IMR-90 (cell line): Measurements from ENCODE around the gene CAMK4. TPM values are rescaled to one million over a fixed set of nuclear protein-coding genes. Genes with fewer than 3 reads are reported as not detected.

ENCODE experiments used
- ATAC-seq: fragments of 200-7000 bp; cut with Tn5 transposase; 2 replicates; pipeline ENCODE4 v1.9.1; 2020; ENCODE audit warnings: low read depth, mild to moderate bottlenecking, moderate library complexity
- BruUV-seq: library from RNA; stranded (reverse); fragments of 400-500 nt; replicated peaks from 2 replicates; lab custom pipeline; 2021; lab: Mats Ljungman, UMichigan
- CTCF ChIA-PET: fragments of 300-600 bp; formaldehyde crosslinking; extraction: SDS; loops from one replicate; lab custom pipeline; 2021; ENCODE audit warnings: antibody characterized with exemption; lab: Yijun Ruan, JAX
- POLR2A ChIA-PET: fragments of 300-600 bp; sonication (Branson Sonifier 250); formaldehyde crosslinking; loops from one replicate; lab custom pipeline; 2022; ENCODE audit warnings: antibody characterized with exemption; ENCODE audit not compliant: unreplicated experiment; lab: Charles Lee
- DNase-seq: peaks from one replicate; pipeline ENCODE4 v3.0.0; 2013
- H2AFZ ChIP-seq: replicated peaks from 2 replicates; pipeline ENCODE3; 2013; ENCODE audit warnings: low read length, mild to moderate bottlenecking; ENCODE audit not compliant: poor library complexity
- H2AK5ac ChIP-seq: 2 replicates; pipeline ENCODE4 v1.6.1; 2013; ENCODE audit warnings: low read depth, low read length, inconsistent platforms
- H2AK9ac ChIP-seq: replicated peaks from 2 replicates; pipeline ENCODE3; 2013; ENCODE audit warnings: mild to moderate bottlenecking, low read depth, low read length, moderate library complexity; ENCODE audit not compliant: poor library complexity
- H2BK120ac ChIP-seq: 2 replicates; pipeline ENCODE4 v1.6.1; 2013; ENCODE audit warnings: low read depth, low read length, inconsistent platforms
- H2BK15ac ChIP-seq: 3 replicates; pipeline ENCODE4 v1.6.1; 2013; ENCODE audit warnings: low read depth, low read length, inconsistent platforms
- H2BK20ac ChIP-seq: 2 replicates; pipeline ENCODE4 v1.6.1; 2013; ENCODE audit warnings: low read depth, mild to moderate bottlenecking, inconsistent platforms, low read length, moderate library complexity
- H2BK5ac ChIP-seq: 2 replicates; pipeline ENCODE4 v1.6.1; 2013; ENCODE audit warnings: mild to moderate bottlenecking, low read depth, low read length, inconsistent platforms; ENCODE audit not compliant: poor library complexity, severe bottlenecking
- H3K14ac ChIP-seq: replicated peaks from 2 replicates; pipeline ENCODE4 v1.6.1; 2013; ENCODE audit warnings: low read depth, low read length, inconsistent platforms
- H3K18ac ChIP-seq: 2 replicates; pipeline ENCODE4 v1.6.1; 2013; ENCODE audit warnings: low read depth, low read length, control low read depth
- H3K23ac ChIP-seq: 2 replicates; pipeline ENCODE4 v1.6.1; 2013; ENCODE audit warnings: low read depth, low read length, inconsistent platforms
- H3K27ac ChIP-seq: 2 replicates; pipeline ENCODE4 v1.5.1; 2013; ENCODE audit warnings: mild to moderate bottlenecking, control low read depth, low read length; ENCODE audit not compliant: insufficient read depth
- H3K27me3 ChIP-seq: 2 replicates; pipeline ENCODE4 v1.6.1; 2013; ENCODE audit warnings: low read length; ENCODE audit not compliant: control insufficient read depth, insufficient read depth
- H3K36me3 ChIP-seq: 2 replicates; pipeline ENCODE4 v1.6.1; 2013; ENCODE audit warnings: low read length, mixed read lengths; ENCODE audit not compliant: control insufficient read depth, insufficient read depth
- H3K4ac ChIP-seq: 2 replicates; pipeline ENCODE4 v1.6.1; 2013; ENCODE audit warnings: low read depth, low read length, inconsistent platforms
- H3K4me1 ChIP-seq: 2 replicates; pipeline ENCODE4 v1.6.1; 2013; ENCODE audit warnings: low read length, mixed read lengths; ENCODE audit not compliant: control insufficient read depth, insufficient read depth
- H3K4me2 ChIP-seq: 2 replicates; pipeline ENCODE4 v1.6.1; 2013; ENCODE audit warnings: low read depth, mild to moderate bottlenecking, control low read depth, low read length, moderate library complexity
- H3K4me3 ChIP-seq: 2 replicates; pipeline ENCODE4 v1.5.1; 2013; ENCODE audit warnings: low read depth, mild to moderate bottlenecking, control low read depth, low read length, moderate library complexity; ENCODE audit not compliant: insufficient read depth
- H3K56ac ChIP-seq: 2 replicates; pipeline ENCODE4 v1.6.1; 2013; ENCODE audit warnings: low read length, inconsistent platforms; ENCODE audit not compliant: insufficient read depth; ENCODE audit errors: extremely low read depth
- H3K79me1 ChIP-seq, 2 experiments: 2 replicates each; pipeline ENCODE4 v1.6.1; 2013; ENCODE audit warnings: low read length in 2 of 2, inconsistent platforms in 1 of 2, low read depth in 1 of 2
- H3K9ac ChIP-seq: 2 replicates; pipeline ENCODE4 v1.6.1; 2013; ENCODE audit warnings: low read depth, low read length, control low read depth
- H3K9me1 ChIP-seq: 2 replicates; pipeline ENCODE4 v1.6.1; 2013; ENCODE audit warnings: low read length, inconsistent platforms; ENCODE audit not compliant: insufficient read depth
- H3K9me3 ChIP-seq: 2 replicates; pipeline ENCODE4 v1.6.1; 2013; ENCODE audit warnings: low read length; ENCODE audit not compliant: control insufficient read depth, insufficient read depth
- H4K20me1 ChIP-seq: 2 replicates; pipeline ENCODE4 v1.6.1; 2013; ENCODE audit warnings: low read length, inconsistent platforms; ENCODE audit not compliant: insufficient read depth
- H4K5ac ChIP-seq: 2 replicates; pipeline ENCODE4 v1.6.1; 2013; ENCODE audit warnings: mild to moderate bottlenecking, low read depth, low read length, control low read depth
- H4K8ac ChIP-seq, 2 experiments: 2 replicates each; pipeline ENCODE4 v1.6.1; 2013; ENCODE audit warnings: low read depth in 2 of 2, low read length in 2 of 2, control low read depth in 1 of 2, inconsistent platforms in 1 of 2
- H4K91ac ChIP-seq: 2 replicates; pipeline ENCODE4 v1.6.1; 2013; ENCODE audit warnings: low read depth, low read length, inconsistent platforms; ENCODE audit not compliant: insufficient read depth
- BHLHE40 ChIP-seq: fragments of 150-350 bp; IDR thresholded peaks from 2 replicates; pipeline ENCODE4 v1.6.1; 2016; ENCODE audit warnings: mild to moderate bottlenecking, low read depth, low read length
- CEBPB ChIP-seq: IDR thresholded peaks from 2 replicates; pipeline ENCODE4 v1.6.1; 2012; ENCODE audit warnings: low read depth, low read length, improper control_type of control experiment
- CHD1 ChIP-seq: IDR thresholded peaks from 2 replicates; pipeline ENCODE4 v1.6.1; 2012; ENCODE audit warnings: low read depth, low read length, improper control_type of control experiment
- CTCF ChIP-seq: conservative IDR thresholded peaks from 2 replicates; pipeline ENCODE4 v1.5.1; 2012; ENCODE audit warnings: mild to moderate bottlenecking, low read depth, low read length, improper control_type of control experiment
- ELK1 ChIP-seq: fragments of 150-350 bp; IDR thresholded peaks from 2 replicates; pipeline ENCODE4 v1.6.1; 2016; ENCODE audit warnings: low read depth, mild to moderate bottlenecking, low read length, moderate library complexity, borderline replicate concordance
- FOS ChIP-seq: fragments of 150-350 bp; IDR thresholded peaks from 2 replicates; pipeline ENCODE4 v1.6.1; 2016; ENCODE audit warnings: low read depth, low read length
- MAFK ChIP-seq: IDR thresholded peaks from 2 replicates; pipeline ENCODE4 v1.6.1; 2012; ENCODE audit warnings: low read depth, low read length, improper control_type of control experiment
- MAZ ChIP-seq: IDR thresholded peaks from 2 replicates; pipeline ENCODE4 v1.6.1; 2012; ENCODE audit warnings: low read depth, mild to moderate bottlenecking, low read length, improper control_type of control experiment, moderate library complexity, borderline replicate concordance
- MXI1 ChIP-seq: IDR thresholded peaks from 2 replicates; pipeline ENCODE4 v1.6.1; 2012; ENCODE audit warnings: low read depth, mild to moderate bottlenecking, low read length, moderate library complexity, borderline replicate concordance
- NFE2L2 ChIP-seq: fragments of 150-350 bp; IDR thresholded peaks from 2 replicates; pipeline ENCODE4 v1.6.1; 2016; ENCODE audit warnings: low read depth, mild to moderate bottlenecking, low read length
- POLR2A ChIP-seq: IDR thresholded peaks from 2 replicates; pipeline ENCODE4 v1.6.1; 2012; ENCODE audit warnings: mild to moderate bottlenecking, low read depth, low read length
- RAD21 ChIP-seq: IDR thresholded peaks from 2 replicates; pipeline ENCODE4 v1.6.1; 2012; ENCODE audit warnings: low read length, improper control_type of control experiment
- RCOR1 ChIP-seq: IDR thresholded peaks from 2 replicates; pipeline ENCODE4 v1.6.1; 2012; ENCODE audit warnings: mild to moderate bottlenecking, low read length, improper control_type of control experiment; ENCODE audit not compliant: insufficient replicate concordance
- RFX5 ChIP-seq: IDR thresholded peaks from 2 replicates; pipeline ENCODE4 v1.8.0; 2012; ENCODE audit warnings: low read depth, mild to moderate bottlenecking, low read length, moderate library complexity
- SMC3 ChIP-seq: fragments of 150-350 bp; IDR thresholded peaks from 2 replicates; pipeline ENCODE4 v1.6.1; 2016; ENCODE audit warnings: low read depth, mild to moderate bottlenecking, antibody characterized with exemption, low read length, moderate library complexity
- USF2 ChIP-seq: fragments of 150-350 bp; IDR thresholded peaks from 2 replicates; pipeline ENCODE4 v1.6.1; 2017; ENCODE audit warnings: mild to moderate bottlenecking, antibody characterized with exemption, low read length, low read depth
- WGBS, 2 experiments: methylation state at CpG; one replicate each; pipeline versions ENCODE4 v1.1.5 to v1.1.7; 2013; ENCODE audit warnings: missing lambda C conversion rate in 2 of 2; ENCODE audit not compliant: insufficient read length in 1 of 2; ENCODE audit errors: extremely low coverage in 2 of 2; 5-methylcytosine and 5-hydroxymethylcytosine counted together
- dilution Hi-C: fragments of 300-500 bp; cut with HindIII; formaldehyde crosslinking; loops from one replicate; pipeline ENCODE4 v1.14.3; 2018; ENCODE audit warnings: low sequenced_read_pairs; ENCODE audit not compliant: unreplicated experiment
- in situ Hi-C: fragments of 300-500 bp; cut with MboI; formaldehyde crosslinking; loops from 3 replicates; pipeline ENCODE4 v1.14.3; 2019; ENCODE audit warnings: low sequenced_read_pairs, inconsistent platforms, mixed read lengths
- intact Hi-C: fragments of 100-400 bp; cut with micrococcal nuclease; formaldehyde crosslinking; loops from 2 replicates; pipeline ENCODE4 v1.10.0; 2022
- polyA plus RNA-seq, 3 experiments: library from polyadenylated mRNA; depleted of rRNA; stranded (reverse); fragments of >200 nt; gene quantifications; 2 replicates each; pipeline ENCODE4 v1.2.3, GENCODE V29; 2012; ENCODE audit warnings: low replicate concordance in 1 of 3
- total RNA-seq: library from RNA; depleted of rRNA; stranded (reverse); fragments of >200 nt; gene quantifications from 2 replicates; pipeline ENCODE4 v1.2.3, GENCODE V29; 2012

The CAMK4 gene
- total and polyA plus RNA-seq, 2 of the 4 experiments (the other 2 are of a cell fraction): 3.7 to 4.8 TPM

GRCh38 chr5:111320953-111321352, 96.8 kb downstream of the CAMK4 start:
- no peak overlapping the region for H2BK5ac ChIP-seq
- TF ChIP-seq ELK1 (no peak), CTCF (no peak), MAFK (no peak), POLR2A (no peak), CEBPB (no peak), MXI1 (no peak), SMC3 (no peak), MAZ (no peak), RCOR1 (no peak), BHLHE40 (no peak), USF2 (no peak), NFE2L2 (no peak), FOS (no peak), CHD1 (no peak), RAD21 (no peak), RFX5 (no peak)
- no peak overlapping the region for H3K27ac ChIP-seq
- no peak overlapping the region for H3K4ac ChIP-seq
- ATAC-seq (no peak), DNase-seq (no peak)
- H3K9me1 ChIP-seq: no peaks in the 10 kb centered on the region
- no peak overlapping the region for H3K9ac ChIP-seq
- H3K56ac ChIP-seq: no peak overlapping the region
- no peaks in the 10 kb centered on the region for H3K9me3 ChIP-seq
- CTCF ChIA-PET: no interaction called here
- in situ Hi-C loops: no loop called here
- POLR2A ChIA-PET: no interaction called here
- H2AFZ ChIP-seq: no peak overlapping the region
- no peak overlapping the region for H4K91ac ChIP-seq
- H4K8ac ChIP-seq: no peak overlapping the region
- H3K27me3 ChIP-seq: no peaks in the 10 kb centered on the region
- dilution Hi-C loops: no loop called here
- BruUV-seq: no TSS peak
- H2BK20ac ChIP-seq: no peak overlapping the region
- no peaks in the 10 kb centered on the region for H3K79me1 ChIP-seq
- no peaks in the 10 kb centered on the region for H4K20me1 ChIP-seq
- no peak overlapping the region for H3K18ac ChIP-seq
- no peak overlapping the region for H2BK15ac ChIP-seq
- H3K23ac ChIP-seq: no peak overlapping the region
- H3K36me3 ChIP-seq: no peaks in the 10 kb centered on the region
- no peak overlapping the region for H4K5ac ChIP-seq
- H3K4me3 ChIP-seq: no peak overlapping the region
- no peak overlapping the region for H2AK5ac ChIP-seq
- no CpG with 5 or more reads among the region's 1 CpG for WGBS, 2 experiments
- intact Hi-C loops: no loop called here
- H2AK9ac ChIP-seq: no peak overlapping the region
- no peaks in the 10 kb centered on the region for H3K4me1 ChIP-seq
- no peak overlapping the region for H3K4me2 ChIP-seq
- no peak overlapping the region for H2BK120ac ChIP-seq
- no peak overlapping the region for H3K14ac ChIP-seq
